GM19035 (cell line): ENCODE results near the gene GIMAP5.
A peak's percentile ranks its signal among the peaks of the same experiment; 100 is the strongest.

Experiments used
- ATAC-seq: cut with Tn5 transposase; IDR thresholded peaks from one replicate; pipeline ENCODE4 v1.9.1; 2021; ENCODE audit not compliant: unreplicated experiment

The GIMAP5 gene

DNA sequence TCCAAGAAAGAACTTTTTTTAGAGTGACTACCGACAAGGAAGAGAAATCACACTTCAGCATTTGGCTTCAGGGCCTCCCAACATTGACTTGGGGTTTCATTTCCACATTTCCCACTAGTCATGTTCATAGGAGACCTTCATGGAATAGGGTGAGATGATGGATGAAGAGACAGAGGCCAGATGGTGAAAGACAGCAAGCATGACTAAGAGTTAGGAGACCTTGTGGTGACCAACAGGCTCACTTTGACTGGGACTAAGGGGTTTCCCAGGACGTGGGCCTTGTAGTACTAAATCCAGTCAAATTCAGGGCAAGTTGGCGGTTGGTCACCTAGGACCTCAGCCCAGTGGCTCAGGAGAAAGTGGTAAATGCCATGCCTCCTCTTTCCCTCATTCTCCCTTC, 3.0 kb upstream of the GIMAP5 start:
- no peak for ATAC-seq

DNA sequence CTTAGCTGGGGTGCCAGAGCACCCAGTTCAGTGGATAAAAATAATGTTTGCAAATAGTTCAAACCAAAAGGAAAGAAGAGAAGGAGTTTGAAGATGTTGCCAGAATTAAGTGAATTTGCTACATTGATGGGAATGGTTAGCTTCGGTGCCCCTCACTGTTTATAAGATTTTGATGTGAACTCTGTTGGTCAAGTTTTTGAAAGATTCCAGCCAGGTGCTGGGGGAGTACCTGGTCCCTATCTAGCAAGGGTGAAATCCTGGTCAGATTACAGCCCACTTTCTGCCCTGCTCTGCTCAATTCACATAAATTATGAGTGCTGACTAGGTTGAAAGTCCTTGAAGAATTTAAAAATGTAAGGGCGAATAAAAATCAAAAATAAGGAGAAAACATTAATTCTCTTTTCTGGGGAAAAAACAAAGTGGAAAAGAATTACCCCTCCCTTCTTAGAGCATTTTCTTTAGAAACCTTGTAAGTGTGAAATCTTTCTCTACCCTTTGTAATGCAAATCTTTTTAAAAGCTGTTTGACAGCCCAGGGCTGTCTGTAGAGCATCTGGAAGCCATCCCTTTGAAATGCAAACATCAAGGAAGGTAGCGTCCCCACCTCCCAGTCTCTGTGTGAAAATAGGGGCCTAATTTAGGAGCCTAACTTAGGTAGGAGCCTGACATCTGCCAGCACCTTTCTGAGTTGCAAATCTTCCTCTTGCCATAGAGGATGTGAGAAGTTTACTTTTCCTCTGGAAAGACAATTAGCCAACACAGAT, 1.4 kb upstream of the GIMAP5 start:
- ATAC-seq, result no peak

- peak; percentile 10 for ATAC-seq
These were observed 354 bp upstream of the GIMAP5 start for GRCh38 chr7:150736864-150737263.

- no peak for ATAC-seq
These were observed 874 bp downstream of the GIMAP5 start for GRCh38 chr7:150738092-150738491.

DNA sequence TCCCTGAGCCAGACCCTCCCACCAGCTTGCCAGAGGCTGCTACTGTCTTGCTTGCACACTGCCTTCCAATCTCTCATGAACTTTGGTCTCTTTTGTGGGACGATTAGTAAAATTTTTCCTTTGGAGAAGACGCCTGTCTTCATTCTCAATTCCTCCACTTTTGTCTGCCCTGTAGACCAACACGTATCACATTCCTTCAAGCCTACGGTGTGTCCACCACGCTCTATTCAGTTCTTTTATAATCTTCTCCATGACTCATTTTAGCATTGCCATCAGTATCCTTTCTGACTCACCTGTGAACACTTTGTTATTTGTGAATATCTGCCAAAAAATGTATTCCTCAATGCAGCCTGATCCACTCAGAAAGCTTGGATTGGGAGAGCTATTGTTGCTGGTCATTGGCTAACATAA, 1.4 kb downstream of the GIMAP5 start:
- ATAC-seq, result no peak

DNA sequence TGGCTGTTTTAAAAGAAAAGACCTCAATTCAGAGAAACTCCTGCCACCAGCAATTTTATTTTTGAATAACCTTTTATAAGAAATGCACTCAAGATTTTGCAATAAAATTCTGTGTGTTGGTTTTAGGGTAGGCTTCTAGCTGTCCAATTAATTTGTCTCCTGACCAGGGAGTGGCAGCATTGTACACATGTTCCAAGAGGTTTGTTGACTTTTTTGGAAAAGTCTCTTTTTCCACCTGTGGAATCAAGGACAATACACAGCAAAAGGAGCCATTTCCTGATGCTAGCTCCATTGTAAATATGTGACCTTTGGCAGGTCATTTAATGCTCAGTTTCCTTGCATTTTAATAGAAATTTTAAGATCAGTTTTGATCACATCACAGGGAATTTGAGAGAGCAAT, 1.8 kb downstream of the GIMAP5 start:
- ATAC-seq, result no peak

DNA sequence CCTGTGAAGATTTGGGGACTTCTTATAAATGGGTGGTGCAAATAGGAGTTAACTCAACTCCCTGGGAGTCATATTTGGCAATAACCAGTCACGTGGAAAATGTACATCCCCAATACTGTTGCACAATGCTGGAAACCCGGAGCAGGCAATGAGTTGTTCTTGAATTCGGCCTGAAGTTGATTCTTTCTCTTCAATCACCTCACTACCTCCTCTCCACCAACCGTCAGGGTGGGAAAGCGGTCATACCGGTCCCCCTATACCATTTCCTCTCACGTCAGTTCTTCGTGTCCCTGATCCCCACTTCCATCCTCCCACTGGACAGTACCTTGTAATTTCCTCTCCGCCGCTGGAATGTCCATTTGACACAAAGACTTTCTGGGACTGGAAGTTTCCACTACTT, 2.8 kb downstream of the GIMAP5 start:
- no peak for ATAC-seq

DNA sequence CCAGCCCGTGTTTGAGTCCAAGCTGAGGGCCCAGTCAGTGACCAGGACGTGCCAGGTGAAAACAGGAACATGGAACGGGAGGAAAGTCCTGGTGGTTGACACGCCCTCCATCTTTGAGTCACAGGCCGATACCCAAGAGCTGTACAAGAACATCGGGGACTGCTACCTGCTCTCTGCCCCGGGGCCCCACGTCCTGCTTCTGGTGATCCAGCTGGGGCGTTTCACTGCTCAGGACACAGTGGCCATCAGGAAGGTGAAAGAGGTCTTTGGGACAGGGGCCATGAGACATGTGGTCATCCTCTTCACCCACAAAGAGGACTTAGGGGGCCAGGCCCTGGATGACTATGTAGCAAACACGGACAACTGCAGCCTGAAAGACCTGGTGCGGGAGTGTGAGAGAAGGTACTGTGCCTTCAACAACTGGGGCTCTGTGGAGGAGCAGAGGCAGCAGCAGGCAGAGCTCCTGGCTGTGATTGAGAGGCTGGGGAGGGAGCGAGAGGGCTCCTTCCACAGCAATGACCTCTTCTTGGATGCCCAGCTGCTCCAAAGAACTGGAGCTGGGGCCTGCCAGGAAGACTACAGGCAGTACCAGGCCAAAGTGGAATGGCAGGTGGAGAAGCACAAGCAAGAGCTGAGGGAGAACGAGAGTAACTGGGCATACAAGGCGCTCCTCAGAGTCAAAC, 5.2 kb downstream of the GIMAP5 start:
- ATAC-seq, result no peak

DNA sequence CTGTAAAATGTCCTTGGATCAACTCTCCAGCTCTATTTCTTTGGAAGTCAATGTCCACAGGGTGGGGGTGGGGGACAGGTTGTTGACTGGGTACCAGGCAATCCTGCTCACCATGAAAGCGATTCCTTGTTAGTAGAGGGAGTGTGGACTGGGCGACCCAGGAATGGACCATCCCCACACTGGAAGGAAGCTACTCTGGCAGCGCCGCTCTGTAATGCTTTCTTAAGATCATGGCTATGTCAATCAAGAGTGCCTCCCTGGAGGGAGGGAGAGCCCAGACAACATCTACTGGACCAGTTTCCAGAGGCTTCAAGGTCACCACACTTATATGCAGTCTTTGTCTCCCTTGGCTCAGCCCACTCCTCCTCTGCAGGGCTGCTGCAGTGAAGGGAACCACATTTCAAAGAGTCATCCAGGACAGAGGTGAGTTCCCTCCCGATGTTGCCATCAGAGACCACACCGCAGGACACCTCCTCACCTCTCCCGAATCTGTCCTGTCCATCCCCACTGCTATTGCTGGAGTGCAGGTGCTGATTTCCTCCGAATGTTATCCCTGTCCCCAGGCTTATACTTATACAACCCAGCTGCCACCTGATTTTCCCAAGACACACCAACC, 6.9 kb downstream of the GIMAP5 start:
- ATAC-seq, result no peak

DNA sequence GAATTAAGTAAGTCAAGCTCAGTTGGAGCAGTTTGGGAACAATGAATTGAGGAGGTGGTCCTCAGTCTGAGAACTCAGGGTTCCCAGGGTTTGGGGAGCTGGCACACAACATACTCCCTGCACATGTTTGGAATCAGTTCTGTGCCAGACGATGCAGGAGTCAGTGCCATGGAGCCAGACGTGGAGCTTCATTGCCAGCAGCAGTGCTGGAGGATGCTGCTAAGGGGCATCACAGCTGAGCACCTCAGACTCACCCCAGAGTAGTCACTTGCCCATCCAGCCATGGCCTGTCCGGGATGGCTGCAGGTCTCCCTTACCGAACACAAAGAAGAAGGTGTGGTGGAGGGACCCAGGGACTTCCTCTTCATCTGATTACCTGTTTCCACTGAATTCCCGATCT, 7.9 kb downstream of the GIMAP5 start:
- ATAC-seq, result no peak

- no peak for ATAC-seq
These were observed 8.7 kb downstream of the GIMAP5 start for GRCh38 chr7:150745876-150746275.

DNA sequence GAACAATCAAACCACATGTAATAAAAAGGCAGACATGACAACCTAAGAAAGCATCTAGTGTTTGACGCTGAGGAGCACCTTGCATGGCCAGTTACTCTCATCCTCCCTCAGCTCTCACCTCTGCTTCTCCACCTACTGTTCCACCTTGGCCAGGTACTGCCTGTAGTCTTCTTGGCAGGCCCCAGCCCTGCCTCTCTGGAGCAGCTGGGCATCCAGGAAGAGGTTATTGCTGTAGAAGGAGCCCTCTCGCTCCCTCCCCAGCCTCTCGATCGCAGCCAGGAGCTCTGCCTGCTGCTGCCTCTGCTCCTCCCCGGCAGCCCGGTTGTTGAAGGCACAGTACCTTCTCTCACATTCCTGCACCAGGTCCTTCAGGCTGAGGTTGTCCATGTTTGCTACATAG, 9.7 kb downstream of the GIMAP5 start:
- no peak for ATAC-seq

GRCh38 chr7:150748376-150748775, 11.2 kb downstream of the GIMAP5 start:
- ATAC-seq, result no peak

GRCh38 chr7:150751702-150752101, 14.5 kb downstream of the GIMAP5 start:
- no peak for ATAC-seq

GRCh38 chr7:150753239-150753638, 16.0 kb downstream of the GIMAP5 start:
- ATAC-seq, result no peak

DNA sequence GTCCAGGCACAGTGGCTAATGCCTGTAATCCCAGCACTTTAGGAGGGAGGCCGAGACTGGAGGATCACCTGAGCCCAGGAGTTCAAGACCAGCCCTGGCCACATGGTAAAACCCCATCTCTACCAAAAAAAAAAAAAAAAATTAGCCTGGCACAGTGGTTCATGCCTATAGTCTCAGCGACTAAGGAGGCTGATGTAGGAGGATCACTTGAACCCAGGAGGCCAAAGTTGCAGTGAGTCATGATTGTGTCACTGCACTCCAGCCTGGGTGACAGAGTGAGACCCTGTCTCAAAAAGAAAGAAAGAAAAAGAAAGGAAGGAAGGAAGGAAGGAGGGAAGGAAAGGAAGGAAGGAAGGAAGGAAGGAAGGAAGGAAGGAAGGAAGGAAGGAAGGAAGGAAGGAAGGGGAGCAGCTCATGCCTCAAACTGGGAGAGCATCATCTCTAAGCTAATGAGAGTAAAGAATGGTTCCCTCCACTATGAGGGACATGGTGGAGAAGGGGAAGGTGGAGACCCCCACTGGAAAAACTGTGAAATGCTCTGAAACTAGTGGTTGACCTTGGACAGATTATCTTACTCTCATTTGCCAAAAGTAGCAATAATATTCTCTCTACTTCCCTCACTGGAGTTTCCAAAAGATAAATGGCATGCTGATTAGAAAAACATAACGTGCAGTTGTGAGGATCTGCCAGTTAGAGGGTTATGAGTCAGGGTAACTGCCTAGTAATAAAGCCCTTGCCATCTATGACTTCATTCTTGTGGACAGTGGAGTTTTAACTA, 16.8 kb downstream of the GIMAP5 start:
- ATAC-seq, result no peak

- ATAC-seq, result no peak
These were observed 17.7 kb downstream of the GIMAP5 start for GRCh38 chr7:150754951-150755350.

- ATAC-seq, result peak; percentile 51
These were observed 18.4 kb downstream of the GIMAP5 start for GRCh38 chr7:150755473-150756099.

GRCh38 chr7:150756166-150756565, 18.9 kb downstream of the GIMAP5 start:
- no peak for ATAC-seq

- ATAC-seq, result no peak
These were observed 19.6 kb downstream of the GIMAP5 start for GRCh38 chr7:150756858-150757257.

- no peak for ATAC-seq
These were observed 22.3 kb downstream of the GIMAP5 start for GRCh38 chr7:150759479-150759878.
